Right forelimb (tissue), 1 donor: Measurements from ENCODE around the gene TACC3.

Source experiments
- DNase-seq: peaks from one replicate; pipeline ENCODE4 v3.0.0-alpha.2; 2018

TACC3 gene

DNA sequence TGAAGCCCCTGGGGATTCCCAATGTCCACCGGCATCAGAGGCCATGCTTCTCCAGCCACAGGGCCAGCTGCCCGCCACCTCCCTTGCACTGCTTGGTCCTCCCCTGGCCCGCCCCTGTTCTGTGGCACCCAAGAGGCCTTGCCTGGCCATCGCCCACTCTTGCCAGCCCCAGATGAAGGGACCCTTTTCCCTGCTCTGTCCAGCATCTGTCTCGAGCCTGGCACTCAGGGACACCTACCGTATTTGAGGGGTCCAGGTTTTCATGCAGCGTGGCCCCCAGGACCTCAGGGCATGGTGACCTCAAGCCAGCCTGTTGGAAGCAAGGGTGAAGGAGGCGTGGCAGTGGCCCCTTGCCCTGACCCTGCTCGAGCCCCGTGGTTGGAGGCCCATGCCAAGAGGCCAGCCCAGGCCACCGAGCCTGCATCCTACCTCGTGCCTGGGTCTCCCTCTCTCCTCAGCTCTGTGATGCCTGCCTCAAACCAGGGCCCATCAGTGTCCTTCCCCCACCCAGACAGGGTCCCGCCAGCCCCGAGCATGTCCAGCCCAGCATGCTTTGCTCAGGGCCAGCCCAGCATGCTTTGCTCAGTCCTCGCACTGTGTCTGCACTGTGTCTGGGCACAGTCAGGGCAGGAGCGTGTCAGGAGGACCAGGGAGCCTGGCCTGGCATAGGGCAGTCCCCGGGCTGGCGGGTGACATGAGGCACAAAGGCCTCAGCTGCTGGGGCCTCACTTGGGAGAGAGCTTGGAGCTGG lies 57.5 kb downstream of the TACC3 start:
- no peak for DNase-seq

DNA sequence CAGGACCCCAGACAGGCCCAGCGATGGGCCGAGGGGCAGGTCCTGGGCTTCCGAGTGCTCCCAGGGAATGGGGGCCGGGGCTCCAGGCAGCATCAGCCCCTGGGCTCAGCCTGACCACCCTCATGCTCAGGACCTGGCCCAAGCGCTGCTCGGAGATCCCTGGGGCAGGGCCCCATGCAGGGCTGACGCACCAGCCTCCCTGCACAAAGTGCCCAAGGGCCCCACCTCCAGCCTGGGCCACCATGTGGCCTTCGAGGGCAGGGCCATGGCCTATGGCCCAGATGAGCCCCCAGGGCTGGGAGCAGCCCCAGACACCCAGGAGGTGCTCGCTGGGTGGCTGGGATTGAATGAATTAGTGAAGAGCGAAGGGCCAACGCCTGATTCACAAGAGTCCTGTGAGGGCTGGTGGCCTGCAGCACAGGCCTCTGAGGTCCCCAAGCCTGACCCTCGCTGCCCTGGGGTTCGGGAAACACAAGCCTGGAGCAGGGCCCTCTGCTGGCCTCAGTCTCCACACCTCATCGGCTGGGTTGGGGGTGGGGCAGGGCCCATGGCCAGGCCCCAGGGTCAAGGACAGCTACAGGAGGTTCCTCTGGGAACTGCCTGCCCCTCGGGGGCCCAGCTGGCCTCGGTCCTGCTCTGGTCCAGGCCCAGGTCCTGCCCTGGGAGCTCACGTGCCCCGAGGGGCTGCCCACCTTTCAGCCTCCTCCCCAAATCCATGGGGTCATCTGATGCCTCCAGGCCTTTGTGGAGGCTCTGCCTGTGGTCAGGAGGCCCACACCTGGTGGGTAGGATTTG lies 58.5 kb downstream of the TACC3 start:
- no peak for DNase-seq

DNA sequence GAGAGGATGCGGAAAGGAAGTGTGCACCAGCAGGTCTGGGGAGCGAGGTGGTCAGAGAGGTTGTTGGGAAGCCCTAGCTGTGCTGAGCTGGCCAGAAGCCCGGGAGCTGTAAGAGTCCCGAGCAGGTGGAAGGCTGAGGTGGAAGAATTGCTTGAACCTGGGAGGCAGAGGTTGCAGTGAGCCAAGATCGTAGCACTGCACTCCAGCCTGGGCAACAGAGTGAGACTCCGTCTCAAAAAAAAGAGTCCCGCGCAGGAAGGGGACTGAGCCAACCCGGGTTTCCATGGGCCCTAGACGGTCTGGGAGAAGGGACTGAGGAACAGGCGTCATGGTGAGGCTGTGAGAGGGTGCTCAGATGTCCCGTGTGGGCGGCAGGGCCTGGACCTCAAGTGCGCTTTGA lies 59.1 kb downstream of the TACC3 start:
- no peak for DNase-seq

DNA sequence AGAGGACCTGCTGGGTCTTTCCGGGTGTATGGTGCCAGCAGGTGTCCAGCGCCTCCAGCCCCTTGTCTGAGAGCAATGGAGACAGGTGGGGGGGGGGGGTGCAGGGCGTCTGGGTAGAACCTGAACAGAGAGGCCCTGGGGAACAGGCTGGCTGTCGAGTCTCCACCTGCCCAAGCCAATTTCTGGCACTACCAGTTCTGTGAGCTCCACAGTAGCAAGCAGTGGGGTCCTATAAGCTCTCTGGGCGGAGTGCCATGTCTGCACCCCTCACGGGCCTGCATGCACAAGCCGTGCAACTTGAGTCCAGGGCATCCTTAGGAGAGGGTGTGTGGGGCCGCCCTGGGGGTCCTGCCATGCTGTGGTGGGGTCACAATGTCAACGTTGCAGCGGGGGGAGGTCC lies 61.7 kb downstream of the TACC3 start:
- no peak for DNase-seq

DNA sequence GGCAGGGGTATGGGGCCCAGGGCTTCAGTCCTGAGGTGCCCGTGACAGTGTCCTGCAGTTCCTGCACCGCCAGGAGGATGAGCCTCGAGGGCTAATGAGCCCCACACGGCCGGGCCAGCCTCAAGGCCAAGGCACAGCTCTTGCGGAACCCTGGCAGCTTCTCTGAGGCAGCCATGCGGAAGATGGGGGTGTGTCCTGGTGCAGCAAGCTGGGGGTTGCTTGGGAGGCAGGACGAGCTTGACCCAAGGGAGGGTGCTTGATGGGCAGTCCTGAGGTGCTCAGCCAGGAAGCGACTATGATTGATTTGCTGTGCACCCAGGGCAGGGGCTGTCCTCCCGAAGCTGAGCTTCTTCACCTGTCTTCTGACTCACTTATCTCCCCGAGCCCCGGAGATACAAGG lies 62.6 kb downstream of the TACC3 start:
- no peak for DNase-seq

DNA sequence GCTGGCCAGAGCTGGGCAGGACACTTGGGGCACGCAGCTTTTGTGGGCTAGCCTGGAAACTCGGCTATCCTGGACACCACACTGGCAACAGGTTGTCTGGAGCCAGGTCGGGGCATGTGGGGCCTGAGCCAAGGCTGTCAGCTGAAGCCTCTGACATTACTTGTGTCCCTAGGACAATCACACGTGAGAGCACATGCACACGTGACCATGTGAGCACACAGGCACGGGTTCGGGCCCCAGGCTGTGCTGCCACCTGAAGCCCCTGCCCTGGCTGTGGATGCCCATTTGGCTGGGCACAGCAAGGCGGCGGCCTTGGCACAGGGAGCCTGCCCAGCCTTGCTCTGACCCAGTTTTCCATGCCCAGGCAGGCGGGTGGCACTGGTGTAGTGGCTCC lies 63.1 kb downstream of the TACC3 start:
- DNase-seq: no peak

DNA sequence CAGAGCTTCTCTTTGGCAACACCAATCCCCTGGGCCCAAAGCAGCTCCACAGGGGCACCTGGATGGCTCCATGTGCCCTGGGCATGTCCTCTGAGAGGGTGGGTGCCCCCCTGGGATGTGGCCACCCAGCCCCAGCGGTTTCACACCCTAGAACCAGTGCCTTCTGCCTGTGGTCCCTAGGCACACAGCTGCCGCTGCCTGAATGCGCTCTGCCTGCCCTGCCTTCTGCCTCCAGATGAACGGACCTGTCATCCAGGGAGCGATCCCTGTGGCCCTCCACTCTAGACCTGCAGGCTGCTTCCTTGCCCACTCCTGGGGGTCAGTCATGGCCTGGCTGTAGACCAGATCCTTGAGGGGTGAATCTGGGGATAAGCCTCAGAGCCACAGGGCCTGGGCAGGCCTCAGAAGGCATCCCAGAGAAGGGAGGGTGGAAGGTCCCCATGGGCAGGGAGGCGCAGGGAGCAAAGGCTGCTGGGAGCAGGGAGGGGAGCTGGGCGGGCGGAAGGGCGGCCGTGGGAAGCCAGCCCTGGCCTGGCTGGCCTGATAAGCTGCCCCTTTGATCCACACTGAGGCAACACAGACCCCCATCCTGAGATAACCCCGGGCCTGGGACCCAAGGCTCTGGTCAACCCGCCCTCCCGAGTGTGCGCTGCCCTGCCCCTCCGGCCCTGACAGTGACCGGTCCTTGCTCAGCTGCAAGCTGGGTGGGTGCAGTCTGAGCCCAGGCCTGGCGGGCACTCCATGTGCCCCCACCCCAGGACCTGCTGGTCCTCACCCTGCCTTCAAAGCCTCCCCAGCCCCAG lies 63.7 kb downstream of the TACC3 start:
- DNase-seq: no peak

DNA sequence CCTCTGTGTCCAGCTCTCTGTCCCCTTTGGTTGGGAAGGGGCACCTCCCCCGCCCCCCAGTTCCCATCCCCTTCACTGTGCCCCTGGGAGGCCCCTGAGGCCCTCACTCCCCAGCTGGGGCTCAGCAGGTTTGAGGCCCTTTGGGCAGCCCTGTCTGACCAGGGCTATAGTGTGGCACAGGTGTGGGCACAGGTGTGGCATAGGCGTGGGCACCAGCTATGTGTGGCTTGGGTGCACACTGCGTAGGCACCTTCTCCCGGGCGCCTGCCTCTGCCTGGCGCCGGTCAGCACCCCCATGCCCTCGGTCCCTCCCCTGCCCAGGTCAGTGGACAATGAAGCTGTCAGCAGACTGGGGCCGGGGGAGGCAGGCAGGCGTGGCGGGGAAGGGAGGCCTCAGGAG lies 64.3 kb downstream of the TACC3 start:
- DNase-seq: no peak

DNA sequence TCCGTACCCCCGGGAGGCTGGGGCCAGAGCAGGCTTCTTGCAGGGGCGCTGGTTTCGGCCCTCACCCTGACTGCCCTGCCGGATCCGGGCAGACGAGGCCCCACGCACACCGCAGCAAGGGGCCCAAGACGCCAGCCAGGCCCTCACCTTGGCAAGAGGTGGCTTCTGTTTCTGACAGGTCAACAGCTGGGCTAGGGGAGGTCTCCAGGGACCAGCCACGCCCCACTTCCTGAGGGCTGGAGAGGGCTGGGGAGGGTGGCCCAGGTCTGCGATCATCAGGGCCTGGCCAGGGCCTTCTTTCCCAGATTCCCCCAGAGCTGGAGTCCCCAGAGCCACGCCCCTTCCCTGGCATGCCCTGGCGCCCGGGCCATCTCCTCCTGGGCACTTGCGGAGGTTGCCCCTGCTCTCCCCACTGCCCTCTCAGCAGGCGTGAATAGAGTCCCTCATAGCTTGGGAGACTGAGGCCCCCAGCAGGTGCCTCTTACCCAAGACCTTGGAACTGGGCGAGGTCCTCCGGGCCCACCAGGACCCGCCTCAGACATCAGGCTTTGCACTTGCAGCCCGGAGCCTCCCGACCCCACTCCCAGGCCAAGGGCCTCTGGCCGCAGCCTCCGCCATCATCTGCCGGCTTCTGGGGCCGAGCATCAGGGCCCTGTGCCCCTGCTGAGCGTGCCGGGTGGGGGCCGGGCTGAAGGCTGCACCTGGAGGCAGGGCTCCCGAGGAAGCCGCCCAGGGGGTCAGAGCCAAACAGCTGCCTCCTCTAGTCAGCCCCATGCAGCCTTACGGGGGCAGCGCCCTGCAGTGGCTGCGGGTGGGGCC lies 65.4 kb downstream of the TACC3 start:
- DNase-seq: no peak

DNA sequence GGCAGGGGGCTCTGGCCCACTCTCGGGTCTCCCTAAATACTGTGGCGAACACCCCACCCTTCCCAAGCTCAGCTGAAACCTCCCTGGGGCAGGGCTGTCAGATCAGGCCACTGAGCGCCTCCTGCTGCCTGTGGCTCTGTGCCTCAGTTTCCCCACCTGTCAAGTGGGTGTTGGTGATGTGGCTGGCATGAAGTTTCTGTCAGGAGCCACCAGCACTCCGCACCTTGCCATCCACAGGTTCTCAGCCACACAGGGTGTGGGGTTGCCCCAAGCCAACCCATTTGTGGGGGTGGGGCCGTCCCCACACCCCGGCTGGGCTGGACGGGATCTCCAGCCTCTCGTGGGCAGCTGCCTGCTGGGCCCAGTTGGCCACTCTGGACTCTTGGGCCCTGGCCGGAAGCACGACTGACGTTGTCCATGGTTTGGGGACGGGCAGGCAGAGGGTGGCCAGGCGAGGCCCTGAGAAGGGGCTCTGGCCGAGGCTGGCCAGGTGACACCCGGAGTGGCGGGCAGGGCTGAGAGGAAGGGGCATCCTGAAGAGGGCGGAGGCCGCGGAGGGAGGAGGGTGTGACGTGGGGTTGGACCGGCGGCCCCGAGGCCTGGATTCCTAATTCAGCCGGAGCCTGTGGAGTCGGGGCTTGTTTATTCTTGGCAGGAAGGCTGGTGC lies 66.2 kb downstream of the TACC3 start:
- DNase-seq: no peak

DNA sequence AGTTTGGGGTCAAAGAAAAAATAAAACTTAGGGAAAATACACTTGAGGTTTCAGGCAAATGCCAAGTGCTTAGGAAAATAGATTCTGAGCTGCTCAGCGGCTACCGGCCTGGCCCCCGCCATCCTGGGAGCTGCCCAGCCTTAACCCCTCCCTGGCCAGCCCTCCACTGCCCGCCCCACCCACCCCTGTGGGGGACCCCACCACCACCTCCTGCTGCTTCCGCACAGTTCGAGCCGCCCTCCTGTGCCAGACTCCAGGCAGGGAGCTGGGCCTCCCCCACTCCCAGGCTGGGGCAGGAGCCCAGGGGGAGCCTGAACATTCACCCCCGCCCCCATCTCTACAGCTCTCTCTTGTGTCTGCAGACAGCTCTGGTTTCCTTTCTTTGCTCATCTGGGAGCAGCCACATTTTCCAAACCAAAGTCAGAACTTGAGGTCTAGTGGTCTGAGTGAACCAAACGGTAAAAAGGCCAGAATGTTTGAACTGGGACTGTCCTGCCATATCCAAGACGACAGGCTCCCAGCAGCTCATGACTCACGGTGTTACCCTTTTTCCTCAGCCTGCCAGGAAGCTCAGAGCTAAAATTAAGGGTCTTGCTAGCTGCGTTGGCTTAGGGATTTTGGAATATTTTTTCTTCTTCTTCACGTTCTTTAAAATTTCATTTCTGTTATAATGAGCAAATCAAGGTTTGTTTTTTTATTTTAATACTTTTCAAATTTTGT lies 67.1 kb downstream of the TACC3 start:
- DNase-seq: no peak

DNA sequence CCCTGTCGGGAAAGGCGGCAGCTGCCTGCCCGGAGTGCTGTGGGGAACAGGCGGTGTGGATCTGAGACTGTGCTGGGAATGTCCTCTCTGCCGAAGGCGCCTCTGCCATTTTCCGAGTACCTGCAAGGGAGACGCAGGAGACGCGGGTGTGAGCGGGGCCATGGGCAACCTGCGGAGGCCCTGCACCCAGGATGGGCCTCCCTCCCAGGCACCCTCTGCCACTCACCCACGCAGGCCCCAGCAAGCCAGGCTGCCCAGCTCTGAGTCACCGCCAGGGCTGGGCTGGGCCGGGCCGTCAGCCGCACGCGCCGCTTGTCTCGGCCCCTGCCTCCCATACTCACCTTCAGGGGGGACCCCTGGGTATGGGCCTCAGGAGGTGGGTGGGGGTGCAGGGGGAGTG lies 68.2 kb downstream of the TACC3 start:
- no peak for DNase-seq

DNA sequence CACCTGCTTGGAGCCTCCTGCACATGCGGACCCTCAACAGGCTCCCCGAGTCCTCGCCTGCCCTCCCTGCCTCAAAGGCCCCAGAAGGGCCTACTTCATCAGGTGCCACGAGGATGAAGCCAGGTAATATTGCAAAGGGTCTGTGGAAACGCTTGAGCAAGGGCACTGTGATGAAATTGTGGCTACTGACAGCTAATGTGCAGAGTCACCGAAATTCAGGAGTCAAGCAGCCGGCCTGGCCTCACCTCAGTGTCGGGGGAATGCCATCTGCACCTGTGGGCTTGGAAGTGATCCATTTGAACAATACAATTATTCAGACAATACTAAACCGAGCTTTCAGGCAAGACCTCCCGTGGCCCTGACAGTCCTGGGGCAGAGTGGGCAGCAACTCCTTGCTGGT lies 68.7 kb downstream of the TACC3 start:
- no peak for DNase-seq

DNA sequence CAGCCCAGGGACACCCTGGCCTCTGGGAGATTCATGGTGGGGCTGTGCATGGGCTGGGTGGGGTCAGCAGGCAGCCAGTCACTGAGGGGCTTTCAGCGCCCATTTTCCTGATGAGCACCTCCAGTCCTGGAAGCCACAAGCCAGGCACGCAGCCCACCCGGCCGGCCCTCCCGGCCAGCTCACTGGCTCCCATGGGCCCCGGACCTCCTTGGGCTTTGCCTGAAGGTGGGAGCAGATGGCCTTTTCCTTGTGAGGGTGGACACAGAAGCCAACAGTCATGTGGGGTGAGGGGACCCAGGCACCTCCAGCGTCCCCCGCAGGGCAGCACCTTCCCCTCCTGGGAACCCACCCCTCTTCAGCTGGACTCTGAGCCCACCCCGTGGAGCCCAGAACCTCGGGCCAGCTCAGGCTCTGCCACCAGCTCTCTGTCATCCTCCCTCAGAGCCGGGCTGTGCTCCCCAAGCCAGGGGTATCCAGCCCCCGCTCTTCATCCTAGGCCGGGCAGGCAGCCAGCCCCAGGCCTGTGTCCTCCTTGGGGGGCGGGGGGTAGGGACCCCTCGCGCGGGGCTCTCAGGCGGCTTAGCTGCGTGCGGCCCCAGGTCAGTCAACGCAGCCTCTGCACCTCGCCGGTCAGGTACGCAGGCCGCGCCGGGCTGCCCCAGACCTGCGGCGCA lies 71.0 kb downstream of the TACC3 start:
- no peak for DNase-seq

DNA sequence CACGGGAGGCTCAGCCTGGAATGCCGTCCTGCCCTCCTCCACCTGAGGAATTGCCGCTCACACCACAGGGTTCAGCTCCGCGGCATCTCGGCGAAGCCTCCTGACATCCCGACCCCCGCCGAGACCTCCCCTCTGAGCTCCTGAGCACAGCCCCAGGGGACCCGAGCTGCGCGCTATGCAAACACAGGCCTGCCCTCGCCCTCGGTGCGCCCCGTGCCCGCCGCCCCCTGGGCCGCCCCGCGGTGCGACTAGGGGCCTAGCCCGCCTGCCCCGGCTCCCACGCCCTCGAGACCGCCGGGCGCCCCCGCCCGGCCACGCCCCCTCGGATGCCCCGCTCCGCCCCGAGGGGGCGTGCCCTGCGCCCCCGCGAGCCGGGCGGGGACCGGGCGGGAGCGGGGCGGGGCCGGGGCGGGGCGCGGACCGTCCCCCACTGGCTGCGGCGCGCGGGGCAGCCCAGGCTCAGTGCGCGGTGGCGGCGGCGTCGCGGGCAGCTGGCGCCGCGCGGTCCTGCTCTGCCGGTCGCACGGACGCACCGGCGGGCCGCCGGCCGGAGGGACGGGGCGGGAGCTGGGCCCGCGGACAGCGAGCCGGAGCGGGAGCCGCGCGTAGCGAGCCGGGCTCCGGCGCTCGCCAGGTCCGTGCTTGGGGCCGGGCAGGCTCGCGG lies 71.6 kb downstream of the TACC3 start, which contains the start of gene FGFR3:
TSS of gene FGFR3 (plus strand) at position 462 of the 664 bp plus-strand sequence. CDS start 642 bp downstream, outside the sequence.
- no peak for DNase-seq

DNA sequence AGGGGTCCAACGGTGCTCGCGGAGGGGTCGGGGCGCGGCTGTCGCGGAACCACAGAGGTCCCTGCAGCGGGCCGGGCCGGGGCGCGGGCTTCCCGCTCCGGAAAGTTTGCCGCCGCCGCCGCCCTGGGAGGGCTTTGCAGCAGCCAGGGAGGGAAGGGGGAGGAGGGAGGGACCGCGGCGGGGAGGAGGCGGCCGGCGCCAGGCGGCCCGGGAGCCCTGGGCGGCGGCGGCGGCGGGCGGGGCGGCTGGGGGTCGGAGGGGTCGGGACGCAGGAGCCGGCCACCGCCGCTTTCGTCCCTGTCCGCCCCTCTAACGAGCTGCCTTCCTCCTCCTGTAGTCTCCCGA lies 72.1 kb downstream of the TACC3 start:
- DNase-seq: no peak

DNA sequence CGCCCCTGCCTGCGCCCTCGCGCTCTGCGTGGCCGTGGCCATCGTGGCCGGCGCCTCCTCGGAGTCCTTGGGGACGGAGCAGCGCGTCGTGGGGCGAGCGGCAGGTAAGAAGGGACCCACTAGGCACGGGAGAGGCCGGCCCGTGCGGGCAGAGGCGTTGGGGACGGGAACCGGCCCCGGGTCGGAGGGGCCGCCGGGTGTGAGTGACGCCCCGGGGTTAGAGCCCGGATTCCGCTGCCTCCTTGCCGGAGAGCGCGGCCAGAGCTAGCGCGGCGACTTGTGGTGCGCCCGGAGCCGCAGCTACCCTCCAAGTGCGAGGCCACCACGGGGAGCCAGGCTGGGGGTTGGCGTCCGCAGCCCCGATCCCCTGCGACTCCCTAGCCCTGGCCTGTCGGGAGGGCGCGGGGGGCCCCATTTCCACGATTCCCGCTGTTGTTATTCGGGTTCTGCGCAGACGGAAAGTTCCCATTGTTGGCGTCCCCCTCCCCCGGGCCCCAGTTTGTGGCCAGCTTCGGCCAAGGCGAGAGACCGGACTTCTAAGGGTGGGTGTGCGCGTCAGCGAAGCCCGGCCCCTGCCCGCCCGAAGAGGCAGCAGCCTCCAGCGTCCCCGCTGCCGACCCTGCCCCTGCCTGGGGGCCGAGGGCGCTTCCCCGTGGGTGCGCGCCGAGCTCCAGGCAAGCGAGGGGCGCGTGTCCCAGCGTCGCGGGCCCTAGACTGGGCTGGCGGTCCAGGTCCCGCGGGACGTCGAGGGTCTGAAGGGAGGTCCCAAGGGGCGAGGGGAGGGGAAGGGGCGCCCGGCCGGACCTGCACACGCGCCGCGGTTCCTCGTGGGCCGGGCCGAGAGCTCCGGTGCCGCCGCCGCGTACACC lies 72.9 kb downstream of the TACC3 start:
- no peak for DNase-seq
